Activated CD8-positive, alpha-beta memory T cell treated with anti-CD3 and anti-CD28 coated beads, Interleukin-2, amount 50 U/mL, for 24 hours (primary cell): ENCODE results near the gene ZBTB8B.
"Not testable (repeated sequence)": the region's sequence is repeated elsewhere in the genome, so short reads cannot be mapped to it uniquely, and the experiment has no call there.

Experiments
- DNase-seq: peaks from one replicate; pipeline ENCODE4 v3.0.0-alpha.2; 2020; ENCODE audit errors: extremely low read depth

The ZBTB8B gene

GRCh38 chr1:32464716-32465577 is at the start of gene ZBTB8B:
Gene ZBTB8B, plus strand, starts transcription at chr1:32465072. Its CDS starts 5,553 bp downstream, at chr1:32470625.
- no peak for DNase-seq

- DNase-seq = no peak
Observed at GRCh38 chr1:32421775-32422174, 43.1 kb upstream of the ZBTB8B start.

- DNase-seq = no peak
Observed at GRCh38 chr1:32426489-32427255, 38.2 kb upstream of the ZBTB8B start.

GRCh38 chr1:32427264-32427963 is 37.5 kb upstream of the ZBTB8B start:
- no peak for DNase-seq

GRCh38 chr1:32431736-32432400 is 33.0 kb upstream of the ZBTB8B start:
- DNase-seq = no peak

- no peak for DNase-seq
Observed at GRCh38 chr1:32438136-32438535, 26.7 kb upstream of the ZBTB8B start.

- not testable (repeated sequence) for DNase-seq
Observed at GRCh38 chr1:32438777-32439176, 26.1 kb upstream of the ZBTB8B start.

GRCh38 chr1:32441467-32441866 is 23.4 kb upstream of the ZBTB8B start:
- not testable (repeated sequence) for DNase-seq

- DNase-seq = no peak
Observed at GRCh38 chr1:32447469-32448185, 17.2 kb upstream of the ZBTB8B start.

- not testable (repeated sequence) for DNase-seq
Observed at GRCh38 chr1:32448186-32448772, 16.6 kb upstream of the ZBTB8B start.

GRCh38 chr1:32448773-32449456 is 16.0 kb upstream of the ZBTB8B start:
- no peak for DNase-seq

- not testable (repeated sequence) for DNase-seq
Observed at GRCh38 chr1:32449457-32449831, 15.4 kb upstream of the ZBTB8B start.

GRCh38 chr1:32454726-32455125 is 10.1 kb upstream of the ZBTB8B start:
- DNase-seq = no peak

- DNase-seq = no peak
Observed at GRCh38 chr1:32455958-32456357, 8.9 kb upstream of the ZBTB8B start.

GRCh38 chr1:32458798-32459197 is 6.1 kb upstream of the ZBTB8B start:
- DNase-seq = not testable (repeated sequence)

GRCh38 chr1:32462977-32463376 is 1.9 kb upstream of the ZBTB8B start:
- DNase-seq = not testable (repeated sequence)

- no peak for DNase-seq
Observed at GRCh38 chr1:32464191-32464715, 619 bp upstream of the ZBTB8B start.

GRCh38 chr1:32465578-32465933 is 684 bp downstream of the ZBTB8B start:
- DNase-seq = no peak

- no peak for DNase-seq
Observed at GRCh38 chr1:32466761-32467160, 1.9 kb downstream of the ZBTB8B start.

GRCh38 chr1:32468791-32469190 is 3.9 kb downstream of the ZBTB8B start:
- DNase-seq = no peak
